GM23248 (cell line): ENCODE data around the gene GNG10. TPM values are rescaled to one million over a fixed set of nuclear protein-coding genes. Genes with fewer than 3 reads are reported as not detected.

Experiments
- DNase-seq: peaks from one replicate; pipeline ENCODE4 v3.0.0-alpha.2; 2015
- H2AFZ ChIP-seq: fragments of 200-600 bp; sonication (generic); 2 replicates; pipeline ENCODE4 v1.6.1; 2016; ENCODE audit warnings: antibody characterized with exemption
- H3F3A ChIP-seq: fragments of 200-600 bp; sonication (generic); 2 replicates; pipeline ENCODE4 v1.6.1; 2016; ENCODE audit warnings: mild to moderate bottlenecking, antibody characterized with exemption, mixed run types; ENCODE audit not compliant: insufficient read depth
- H3K27ac ChIP-seq: fragments of 200-600 bp; sonication (generic); 2 replicates; pipeline ENCODE4 v1.5.1; 2016; ENCODE audit warnings: mild to moderate bottlenecking
- H3K27me3 ChIP-seq: fragments of 200-600 bp; sonication (generic); replicated peaks from 2 replicates; pipeline ENCODE4 v1.6.1; 2016; ENCODE audit warnings: mild to moderate bottlenecking; ENCODE audit not compliant: insufficient read depth
- H3K36me3 ChIP-seq: fragments of 200-600 bp; sonication (generic); 2 replicates; pipeline ENCODE4 v1.6.1; 2016; ENCODE audit warnings: low read depth, mild to moderate bottlenecking
- H3K4me1 ChIP-seq: fragments of 200-600 bp; sonication (generic); 2 replicates; pipeline ENCODE4 v1.6.1; 2016; ENCODE audit warnings: mild to moderate bottlenecking; ENCODE audit not compliant: insufficient read depth
- H3K4me2 ChIP-seq: fragments of 200-600 bp; sonication (generic); one replicate; pipeline ENCODE4 v1.6.1; 2016; ENCODE audit warnings: mild to moderate bottlenecking; ENCODE audit not compliant: unreplicated experiment
- H3K4me3 ChIP-seq: fragments of 200-600 bp; sonication (generic); 2 replicates; pipeline ENCODE4 v1.5.1; 2016; ENCODE audit warnings: mild to moderate bottlenecking
- H3K79me2 ChIP-seq: fragments of 200-600 bp; sonication (generic); 2 replicates; pipeline ENCODE4 v1.6.1; 2016; ENCODE audit warnings: mild to moderate bottlenecking; ENCODE audit not compliant: insufficient read depth
- H3K9ac ChIP-seq: fragments of 200-600 bp; sonication (generic); 2 replicates; pipeline ENCODE4 v1.6.1; 2016; ENCODE audit warnings: mild to moderate bottlenecking
- H3K9me2 ChIP-seq: fragments of 200-600 bp; sonication (generic); 2 replicates; pipeline ENCODE4 v1.6.1; 2016; ENCODE audit warnings: mixed run types, mild to moderate bottlenecking, moderate library complexity; ENCODE audit not compliant: insufficient read depth
- H3K9me3 ChIP-seq: fragments of 200-600 bp; sonication (generic); one replicate; pipeline ENCODE4 v1.6.1; 2017; ENCODE audit warnings: low read depth
- H4K20me1 ChIP-seq: fragments of 200-600 bp; sonication (generic); 2 replicates; pipeline ENCODE4 v1.6.0; 2016; ENCODE audit not compliant: insufficient read depth
- EZH2 ChIP-seq: fragments of 200-600 bp; sonication (generic); IDR thresholded peaks from 2 replicates; pipeline ENCODE4 v1.6.1; 2018; ENCODE audit warnings: antibody characterized with exemption, mild to moderate bottlenecking; ENCODE audit not compliant: insufficient read depth, poor library complexity, severe bottlenecking
- EZH2phosphoT487 ChIP-seq: fragments of 200-600 bp; sonication (generic); IDR thresholded peaks from 2 replicates; pipeline ENCODE4 v1.6.1; 2018; ENCODE audit warnings: antibody characterized with exemption, moderate library complexity, mild to moderate bottlenecking, low read depth; ENCODE audit not compliant: insufficient read depth
- WGBS, 2 experiments: methylation state at CpG; one replicate each; pipeline ENCODE4 v1.1.6; 2015 to 2017; ENCODE audit warnings: low lambda C conversion rate in 2 of 2, low coverage in 1 of 2; ENCODE audit errors: missing lambda C conversion rate in 2 of 2; 5-methylcytosine and 5-hydroxymethylcytosine counted together
- in situ Hi-C: fragments of 300-500 bp; cut with MboI; formaldehyde crosslinking; loops from 2 replicates; pipeline ENCODE4 v1.15.0; 2020
- polyA plus RNA-seq: library from polyadenylated mRNA; unstranded; fragments of >200 nt; fragmentation: Nextera tagmentation; extraction: Ambion mirVana; gene quantifications from 2 replicates; pipeline ENCODE4 v1.2.1, GENCODE V29; 2016
- total RNA-seq: library from RNA; depleted of rRNA; stranded (reverse); fragments of >200 nt; shearing (Covaris generic); gene quantifications from 2 replicates; pipeline ENCODE4 v1.2.3, GENCODE V29; 2014

GNG10 gene
- total and polyA plus RNA-seq, 2 experiments from 2014 or later = 116 to 122 TPM

- Histone ChIP-seq H3K27ac (no peak overlapping the region), H2AFZ (no peak overlapping the region), H3K4me3 (no peak overlapping the region), H3K9me2 (no peaks in the 10 kb centered on the region), H3K27me3 (no peaks in the 10 kb centered on the region), H3K36me3 (peaks cover 17% of the 10 kb centered on the region), H3K79me2 (peaks cover 58% of the 10 kb centered on the region), H4K20me1 (peaks cover 1% of the 10 kb centered on the region; the same call in 1 of the 2 replicates), H3K4me1 (no peaks in the 10 kb centered on the region; the same call in 1 of the 2 replicates), H3K4me2 (no peak overlapping the region), H3F3A (peaks cover 2% of the 10 kb centered on the region; the same call in 1 of the 2 replicates), H3K9me3 (no peaks in the 10 kb centered on the region), H3K9ac (no peak overlapping the region)
- DNase-seq = no peak
- in situ Hi-C loops = no loop called here
- TF ChIP-seq EZH2phosphoT487 (no peak), EZH2 (no peak)
- 94 to 96% methylated on average over 8 of the region's 8 CpGs for WGBS, 2 experiments
Observed at GRCh38 chr9:111644195-111644772, 17.1 kb upstream of the GNG10 start.

DNA sequence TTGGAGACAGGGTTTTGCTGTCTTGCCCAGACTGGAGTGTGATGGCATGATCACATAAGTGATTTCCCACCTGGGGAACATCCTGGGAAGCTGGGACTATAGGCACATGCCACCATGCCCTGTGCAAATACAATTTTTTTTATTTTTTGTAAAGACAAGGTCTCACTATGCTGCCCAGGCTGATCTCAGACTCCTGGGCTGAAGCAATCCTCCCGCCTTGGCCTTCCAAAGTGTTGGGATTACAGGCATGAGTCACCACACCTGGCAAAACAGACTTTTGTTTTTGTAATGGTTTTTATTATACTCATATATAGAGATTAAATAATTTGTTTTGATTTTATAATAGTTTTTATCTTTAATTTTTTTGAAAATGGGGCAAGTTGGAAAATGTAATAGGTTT, 15.6 kb upstream of the GNG10 start:
- H3K9ac ChIP-seq = no peak overlapping the region
- H3K9me3 ChIP-seq = no peaks in the 10 kb centered on the region
- no peaks in the 10 kb centered on the region; the same call in 1 of the 2 replicates for H4K20me1 ChIP-seq
- no peak for DNase-seq
- no peaks in the 10 kb centered on the region for H3K27me3 ChIP-seq
- H2AFZ ChIP-seq = no peak overlapping the region
- no peaks in the 10 kb centered on the region for H3K4me1 ChIP-seq
- no peak overlapping the region for H3K4me2 ChIP-seq
- no peak overlapping the region for H3K27ac ChIP-seq
- no peaks in the 10 kb centered on the region for H3F3A ChIP-seq
- H3K79me2 ChIP-seq = peaks cover 65% of the 10 kb centered on the region
- in situ Hi-C loops = no loop called here
- peaks cover 29% of the 10 kb centered on the region for H3K36me3 ChIP-seq
- no peaks in the 10 kb centered on the region for H3K9me2 ChIP-seq
- no peak overlapping the region for H3K4me3 ChIP-seq
- WGBS, 2 experiments = 94 to 96% methylated on average over 1 of the region's 1 CpG
- no peak for TF ChIP-seq EZH2
- TF ChIP-seq EZH2phosphoT487 = no peak

DNA sequence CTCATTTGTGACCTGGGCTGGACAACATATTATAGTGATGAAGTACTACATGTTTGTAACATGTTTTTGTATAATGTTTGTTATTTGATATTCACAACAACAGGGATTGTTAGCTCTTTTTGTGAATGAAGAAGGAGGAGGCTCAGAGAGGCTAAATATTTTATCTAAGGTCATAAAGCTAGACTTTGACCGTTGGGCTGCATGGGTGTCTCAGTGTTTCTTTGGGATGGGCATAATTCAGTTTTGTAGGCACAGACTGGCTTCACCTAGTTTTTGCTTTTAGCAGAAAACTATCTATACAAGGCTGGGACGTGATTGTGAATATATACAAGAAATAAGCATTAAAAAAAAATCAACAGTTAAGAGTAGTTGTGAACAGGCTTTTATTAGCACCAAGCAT, 15.0 kb upstream of the GNG10 start:
- Histone ChIP-seq H2AFZ (no peak overlapping the region), H3K27me3 (no peaks in the 10 kb centered on the region), H3K27ac (no peak overlapping the region), H3K9ac (no peak overlapping the region), H3K9me2 (no peaks in the 10 kb centered on the region), H3K4me1 (no peaks in the 10 kb centered on the region), H3K9me3 (no peaks in the 10 kb centered on the region), H3K36me3 (peaks cover 29% of the 10 kb centered on the region), H3F3A (no peaks in the 10 kb centered on the region), H3K79me2 (peaks cover 65% of the 10 kb centered on the region), H3K4me3 (no peak overlapping the region), H4K20me1 (no peaks in the 10 kb centered on the region; the same call in 1 of the 2 replicates), H3K4me2 (no peak overlapping the region)
- no peak for DNase-seq
- 97 to 100% methylated on average over 2 of the region's 2 CpGs for WGBS, 2 experiments
- TF ChIP-seq EZH2phosphoT487 (no peak), EZH2 (no peak)
- in situ Hi-C loops = no loop called here

GRCh38 chr9:111648066-111648465, 13.3 kb upstream of the GNG10 start:
- TF ChIP-seq EZH2phosphoT487 (no peak), EZH2 (no peak)
- no peak for DNase-seq
- no peaks in the 10 kb centered on the region for H4K20me1 ChIP-seq
- 74 to 77% methylated on average over 4 of the region's 4 CpGs for WGBS, 2 experiments
- no peak overlapping the region for H2AFZ ChIP-seq
- H3K9me2 ChIP-seq = no peaks in the 10 kb centered on the region
- no peaks in the 10 kb centered on the region for H3K4me1 ChIP-seq
- H3K79me2 ChIP-seq = peaks cover 59% of the 10 kb centered on the region
- no peak overlapping the region for H3K27ac ChIP-seq
- H3K9me3 ChIP-seq = no peaks in the 10 kb centered on the region
- no peak overlapping the region for H3K9ac ChIP-seq
- in situ Hi-C loops = no loop called here
- peaks cover 29% of the 10 kb centered on the region for H3K36me3 ChIP-seq
- no peaks in the 10 kb centered on the region for H3F3A ChIP-seq
- no peak overlapping the region for H3K4me3 ChIP-seq
- no peaks in the 10 kb centered on the region for H3K27me3 ChIP-seq
- H3K4me2 ChIP-seq = no peak overlapping the region

- Histone ChIP-seq H3K79me2 (peaks cover 49% of the 10 kb centered on the region), H3F3A (no peaks in the 10 kb centered on the region), H2AFZ (no peak overlapping the region), H3K27me3 (no peaks in the 10 kb centered on the region), H3K9me3 (no peaks in the 10 kb centered on the region), H3K4me2 (no peak overlapping the region), H3K9ac (no peak overlapping the region), H3K4me3 (no peak overlapping the region), H4K20me1 (no peaks in the 10 kb centered on the region), H3K9me2 (no peaks in the 10 kb centered on the region), H3K27ac (no peak overlapping the region), H3K36me3 (peaks cover 35% of the 10 kb centered on the region), H3K4me1 (no peaks in the 10 kb centered on the region)
- TF ChIP-seq EZH2 = no peak
- TF ChIP-seq EZH2phosphoT487 = no peak
- no peak for DNase-seq
- WGBS, 2 experiments = 98 to 99% methylated on average over 4 of the region's 4 CpGs
- in situ Hi-C loops = no loop called here
Observed at GRCh38 chr9:111649016-111649415, 12.4 kb upstream of the GNG10 start.
